HepG2 (cell line): ENCODE results near the gene LIMK2. TPM values are rescaled to one million over a fixed set of nuclear protein-coding genes. Genes with fewer than 3 reads are reported as not detected.

Experiments
- CCDC6 ChIP-seq: sonication (generic); formaldehyde crosslinking; IDR thresholded peaks from 2 replicates; pipeline ENCODE4 v1.8.1; 2022; ENCODE audit warnings: mild to moderate bottlenecking, missing genetic modification reagents, moderate library complexity
- FOXO4 ChIP-seq: sonication (generic); formaldehyde crosslinking; conservative IDR thresholded peaks from 2 replicates; pipeline ENCODE4 v1.8.1; 2023; ENCODE audit warnings: missing genetic modification reagents
- GATA4 ChIP-seq: sonication (generic); IDR thresholded peaks from 2 replicates; pipeline ENCODE4 v1.6.1; 2016; ENCODE audit warnings: antibody characterized with exemption, low read depth, borderline replicate concordance
- HBP1 ChIP-seq: IDR thresholded peaks from 2 replicates; pipeline ENCODE4 v1.6.1; 2016; ENCODE audit warnings: low read depth, control low read depth
- HMGXB3 ChIP-seq: sonication (generic); formaldehyde crosslinking; IDR thresholded peaks from 2 replicates; pipeline ENCODE4 v1.4.0; 2020; ENCODE audit warnings: missing genetic modification reagents, borderline replicate concordance
- KLF12 ChIP-seq: sonication (generic); formaldehyde crosslinking; IDR thresholded peaks from 2 replicates; pipeline ENCODE4 v1.4.0; 2020; ENCODE audit warnings: missing genetic modification reagents, borderline replicate concordance
- MED1 ChIP-seq: sonication (generic); formaldehyde crosslinking; IDR thresholded peaks from 2 replicates; pipeline ENCODE4 v1.4.0; 2020; ENCODE audit warnings: missing genetic modification reagents
- NFKB2 ChIP-seq: sonication (generic); formaldehyde crosslinking; IDR thresholded peaks from 2 replicates; pipeline ENCODE4 v1.4.0; 2020; ENCODE audit warnings: missing genetic modification reagents, borderline replicate concordance
- PREB ChIP-seq: sonication (generic); formaldehyde crosslinking; IDR thresholded peaks from 2 replicates; pipeline ENCODE4 v1.4.0; 2020; ENCODE audit warnings: missing genetic modification reagents
- RNF219 ChIP-seq: sonication (generic); formaldehyde crosslinking; IDR thresholded peaks from 2 replicates; pipeline ENCODE4 v1.5.0; 2020; ENCODE audit warnings: mild to moderate bottlenecking, missing genetic modification reagents
- SNAPC5 ChIP-seq: sonication (generic); formaldehyde crosslinking; IDR thresholded peaks from 2 replicates; pipeline ENCODE4 v1.8.1; 2023; ENCODE audit warnings: mild to moderate bottlenecking, missing genetic modification reagents, borderline replicate concordance
- ZFP36 ChIP-seq: fragments of 150-350 bp; IDR thresholded peaks from 2 replicates; pipeline ENCODE4 v1.6.1; 2018; ENCODE audit warnings: borderline replicate concordance, low read length, low read depth; ENCODE audit not compliant: partially characterized antibody
- ZNF10 ChIP-seq: sonication (generic); formaldehyde crosslinking; IDR thresholded peaks from 2 replicates; pipeline ENCODE4 v1.4.0; 2020; ENCODE audit warnings: mild to moderate bottlenecking, low read depth, missing genetic modification reagents, borderline replicate concordance
- ZNF879 ChIP-seq: sonication (generic); formaldehyde crosslinking; IDR thresholded peaks from 2 replicates; pipeline ENCODE4 v1.8.1; 2023; ENCODE audit warnings: missing genetic modification reagents
- ZNF883 ChIP-seq: sonication (generic); formaldehyde crosslinking; IDR thresholded peaks from 2 replicates; pipeline ENCODE4 v1.5.1; 2020; ENCODE audit warnings: mild to moderate bottlenecking, missing genetic modification reagents; ENCODE audit errors: not compliant biosample characterization
- ZSCAN20 ChIP-seq: sonication (generic); formaldehyde crosslinking; IDR thresholded peaks from 2 replicates; pipeline ENCODE4 v1.4.0; 2020; ENCODE audit warnings: missing genetic modification reagents, mild to moderate bottlenecking, borderline replicate concordance
- polyA plus RNA-seq, 8 experiments: library from polyadenylated mRNA; depleted of rRNA in 3 of 8; stranded (reverse) in 7 of 8; unstranded in 1 of 8; fragments of >200 nt; fragmentation: Illumina TruSeq in 4 of 8; extraction: Trizol in 4 of 8; gene quantifications; 2 replicates each; pipeline versions ENCODE4 v1.2.1 to v1.2.3, GENCODE V29; 2011 to 2016; ENCODE audit warnings: low read depth in 4 of 8, missing spikeins in 1 of 8, mixed read lengths in 1 of 8; ENCODE audit not compliant: insufficient read depth in 1 of 8
- total RNA-seq, 5 experiments: library from RNA; depleted of rRNA; stranded (reverse); fragments of >200 nt; fragmentation: Illumina TruSeq; extraction: Trizol; gene quantifications; 2 replicates each; pipeline ENCODE4 v1.2.3, GENCODE V29; 2016; ENCODE audit warnings: low read depth in 1 of 5

Gene LIMK2
- total and polyA plus RNA-seq, 2 of the 13 experiments (the other 11 are each of a cell fraction or from before 2014, with no cell fraction given): 20.9 to 29.8 TPM

- TF ChIP-seq HBP1 (CRISPR knock-in tag): no peak
- TF ChIP-seq ZFP36: no peak
- no peak for TF ChIP-seq ZNF883 (CRISPR knock-in tag)
- TF ChIP-seq ZSCAN20 (CRISPR knock-in tag): no peak
- TF ChIP-seq KLF12: no peak
- no peak for TF ChIP-seq SNAPC5
- no peak for TF ChIP-seq RNF219 (CRISPR knock-in tag)
- TF ChIP-seq CCDC6 (CRISPR knock-in tag): no peak
- TF ChIP-seq ZNF879: no peak
- TF ChIP-seq FOXO4 (CRISPR knock-in tag): no peak
- no peak for TF ChIP-seq ZNF10 (CRISPR knock-in tag)
- peak; percentile 80 for TF ChIP-seq MED1 (CRISPR knock-in tag)
- no peak for TF ChIP-seq NFKB2 (CRISPR knock-in tag)
- no peak for TF ChIP-seq GATA4
- no peak for TF ChIP-seq PREB (CRISPR knock-in tag)
- TF ChIP-seq HMGXB3 (CRISPR knock-in tag): no peak
Measured at GRCh38 chr22:31223786-31224191, 11.7 kb downstream of the LIMK2 start (continued).
